OCI-M2 (cell line): Measurements from ENCODE around the gene FBXL16.

ENCODE experiments used
- DNase-seq: peaks from one replicate; lab custom pipeline; 2025; ENCODE audit not compliant: unreplicated experiment; lab: John Stamatoyannopoulos, UW

FBXL16 gene

DNA sequence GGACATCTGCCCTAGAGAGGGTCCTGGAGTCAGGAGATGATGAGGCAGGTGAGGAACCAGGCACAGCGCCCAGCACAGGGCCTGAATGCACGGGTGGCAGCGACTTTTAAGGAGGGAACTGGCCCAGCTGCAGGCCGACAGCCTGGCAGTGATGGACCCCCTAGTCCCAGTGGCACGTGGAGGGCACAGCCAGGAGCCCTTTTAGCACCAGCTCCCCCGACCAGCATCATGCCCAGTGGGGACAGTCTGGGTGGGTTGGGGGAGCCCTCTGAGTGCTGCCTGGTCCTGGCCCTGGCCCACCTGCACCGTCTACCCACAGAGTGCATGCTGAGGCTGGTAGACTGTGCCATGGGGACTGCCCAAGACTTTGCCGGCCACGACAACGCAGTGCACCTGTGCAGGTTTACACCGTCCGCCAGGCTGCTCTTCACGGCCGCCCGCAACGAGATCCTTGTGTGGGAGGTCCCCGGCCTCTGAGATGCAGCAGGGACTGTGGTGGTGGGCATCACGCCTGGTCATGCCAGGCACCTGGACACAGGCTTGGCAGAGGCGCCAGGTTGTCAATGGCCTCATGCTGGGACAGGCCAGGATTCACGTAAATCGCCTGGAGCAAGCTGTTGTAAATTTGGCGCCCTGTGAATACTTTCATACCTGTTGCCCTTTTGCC is 38.4 kb downstream of the FBXL16 start:
- DNase-seq: no peak

DNA sequence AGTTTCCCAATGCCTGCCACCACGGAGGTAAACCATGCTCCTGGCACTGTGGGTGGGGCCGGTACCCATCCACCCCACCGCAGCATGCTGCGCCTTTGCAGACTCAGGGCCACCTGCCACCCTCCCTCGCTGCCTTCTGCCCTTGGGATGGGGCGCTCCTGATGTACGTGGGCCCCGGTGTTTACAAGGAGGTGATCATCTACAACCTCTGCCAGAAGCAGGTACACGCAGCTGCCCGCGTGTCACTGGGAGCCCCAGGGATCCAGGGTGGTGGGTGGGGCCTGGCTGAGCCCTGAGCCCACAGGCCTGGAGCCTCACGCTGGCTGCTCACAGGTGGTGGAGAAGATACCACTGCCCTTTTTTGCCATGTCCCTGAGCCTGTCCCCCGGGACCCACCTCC is 39.0 kb downstream of the FBXL16 start:
- no peak for DNase-seq

DNA sequence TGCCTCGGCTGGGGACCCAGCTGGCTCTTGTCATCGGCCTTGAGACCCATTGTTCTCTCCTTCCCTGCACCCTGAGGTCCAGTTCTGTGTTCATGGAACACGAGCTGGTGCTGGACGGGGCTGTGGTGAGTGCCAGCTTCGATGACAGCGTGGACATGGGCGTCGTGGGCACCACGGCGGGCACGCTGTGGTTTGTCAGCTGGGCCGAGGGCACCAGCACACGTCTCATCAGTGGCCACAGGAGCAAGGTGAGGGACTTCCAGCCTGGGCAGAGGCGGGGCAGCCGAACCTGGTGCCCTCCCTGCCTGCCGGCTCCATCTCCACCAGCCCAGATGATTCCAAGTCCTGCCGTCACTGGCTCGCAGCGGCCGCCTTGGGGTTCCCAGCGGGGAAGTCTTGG is 43.0 kb downstream of the FBXL16 start:
- no peak for DNase-seq

DNA sequence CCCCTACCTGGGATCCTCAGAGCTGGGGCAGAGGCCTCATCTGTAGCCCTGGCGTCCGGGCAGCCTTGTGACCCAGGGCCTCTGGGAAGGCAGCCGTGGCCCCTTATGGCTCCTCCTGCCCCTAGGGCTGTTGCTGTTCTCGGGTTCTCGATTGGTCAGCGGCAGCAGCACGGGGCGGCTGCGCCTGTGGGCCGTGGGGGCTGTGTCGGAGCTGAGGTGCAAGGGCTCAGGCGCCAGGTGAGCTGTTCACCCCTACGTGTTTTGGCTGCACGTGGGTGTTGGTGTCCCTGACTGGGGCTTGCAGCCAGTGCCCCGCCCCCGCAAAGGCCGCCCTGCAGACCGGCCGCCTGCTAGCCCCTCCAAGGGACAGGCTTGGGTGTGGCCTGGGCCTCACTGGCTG is 43.5 kb downstream of the FBXL16 start:
- DNase-seq: no peak

DNA sequence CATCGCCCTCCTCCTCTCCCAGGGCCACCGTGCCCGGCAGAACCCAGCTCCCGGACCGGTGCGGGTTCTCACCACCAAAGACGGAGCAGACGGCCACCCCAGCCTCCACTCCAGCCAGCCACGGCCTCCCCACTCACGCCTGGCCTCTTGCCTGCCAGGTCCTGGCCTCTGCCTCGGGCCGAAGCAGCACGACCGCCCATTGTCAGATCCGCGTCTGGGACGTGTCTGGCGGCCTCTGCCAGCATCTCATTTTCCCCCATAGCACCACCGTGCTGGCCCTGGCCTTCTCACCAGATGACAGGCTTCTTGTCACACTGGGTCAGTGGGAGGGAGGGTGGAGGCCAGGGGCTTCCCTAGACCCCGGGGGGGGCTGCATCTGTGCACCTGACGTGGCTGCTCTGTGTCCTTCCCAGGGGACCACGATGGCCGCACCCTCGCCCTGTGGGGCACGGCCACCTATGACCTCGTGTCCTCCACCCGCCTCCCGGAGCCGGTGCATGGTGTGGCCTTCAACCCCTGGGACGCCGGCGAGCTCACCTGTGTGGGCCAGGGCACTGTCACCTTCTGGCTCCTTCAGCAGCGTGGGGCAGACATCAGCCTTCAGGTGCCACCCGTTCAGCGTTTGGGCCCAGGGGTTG is 44.3 kb downstream of the FBXL16 start:
- DNase-seq: no peak

DNA sequence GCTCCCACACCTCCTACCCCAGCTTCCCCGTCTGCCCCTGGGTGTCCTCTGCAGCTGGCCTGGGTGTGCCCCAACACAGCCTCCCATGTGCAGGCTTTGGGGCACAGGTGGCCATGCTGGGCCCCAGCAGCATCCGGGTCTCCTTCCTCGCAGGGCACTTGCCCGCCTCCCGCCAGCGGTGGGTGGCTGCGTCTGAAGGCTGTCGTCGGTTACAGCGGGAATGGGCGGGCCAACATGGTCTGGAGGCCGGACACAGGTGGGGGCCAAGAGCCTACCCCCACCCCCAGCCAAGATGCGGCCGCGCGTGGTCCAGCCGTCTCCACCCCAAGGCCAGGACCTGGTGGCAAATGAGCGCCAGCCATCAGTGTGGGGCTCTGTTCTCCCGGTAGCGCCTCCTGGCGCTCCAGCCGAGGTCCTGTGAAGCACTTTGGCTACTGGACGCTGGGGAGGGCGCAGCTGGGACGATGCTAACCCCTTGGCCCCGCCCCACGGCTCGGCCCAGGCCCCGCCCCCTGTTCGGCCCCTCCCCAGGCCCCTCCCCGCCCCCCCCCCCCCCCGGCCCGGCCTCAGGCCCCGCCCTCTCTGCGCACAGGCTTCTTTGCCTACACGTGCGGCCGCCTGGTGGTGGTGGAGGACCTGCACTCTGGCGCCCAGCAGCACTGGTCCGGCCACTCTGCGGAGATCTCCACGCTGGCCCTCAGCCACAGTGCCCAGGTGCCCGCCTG is 45.0 kb downstream of the FBXL16 start:
- DNase-seq: no peak

DNA sequence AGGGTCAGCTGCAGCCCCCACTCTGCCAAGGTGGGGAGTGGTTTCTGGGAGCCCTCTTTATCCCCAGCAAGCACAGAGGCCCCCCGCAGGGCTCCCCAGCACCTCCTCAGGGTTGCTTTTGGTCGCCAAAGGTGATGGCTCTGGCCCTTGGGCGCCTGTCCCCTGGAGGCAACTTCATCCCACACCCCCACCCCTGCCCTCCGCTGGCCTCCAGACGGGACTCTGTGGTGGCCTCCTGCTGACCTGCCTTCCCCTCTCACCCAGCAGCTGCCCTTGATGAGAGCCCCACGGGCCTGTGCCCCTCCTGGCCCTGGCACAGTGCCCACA is 45.5 kb downstream of the FBXL16 start:
- DNase-seq: no peak

DNA sequence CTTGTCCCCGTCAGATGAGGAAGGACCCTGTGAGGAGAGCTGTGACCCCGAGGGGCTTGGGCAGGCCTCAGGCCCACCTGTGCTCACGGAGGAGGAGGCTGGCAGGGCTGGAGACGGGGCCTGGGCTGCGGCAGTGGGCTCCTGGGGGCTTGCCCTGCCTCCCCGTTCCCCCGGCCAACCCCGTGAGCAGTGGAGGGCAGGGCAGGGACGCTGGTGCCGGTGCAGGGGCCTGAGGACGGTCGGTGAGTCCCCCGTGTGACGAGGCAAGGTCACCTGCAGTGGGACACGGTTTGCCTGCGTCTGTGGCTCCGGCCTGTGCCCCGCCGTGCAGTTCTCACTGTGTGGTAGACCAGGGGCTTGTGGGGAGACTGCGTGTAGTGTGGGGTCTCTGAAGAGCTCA is 46.0 kb downstream of the FBXL16 start:
- DNase-seq: no peak

DNA sequence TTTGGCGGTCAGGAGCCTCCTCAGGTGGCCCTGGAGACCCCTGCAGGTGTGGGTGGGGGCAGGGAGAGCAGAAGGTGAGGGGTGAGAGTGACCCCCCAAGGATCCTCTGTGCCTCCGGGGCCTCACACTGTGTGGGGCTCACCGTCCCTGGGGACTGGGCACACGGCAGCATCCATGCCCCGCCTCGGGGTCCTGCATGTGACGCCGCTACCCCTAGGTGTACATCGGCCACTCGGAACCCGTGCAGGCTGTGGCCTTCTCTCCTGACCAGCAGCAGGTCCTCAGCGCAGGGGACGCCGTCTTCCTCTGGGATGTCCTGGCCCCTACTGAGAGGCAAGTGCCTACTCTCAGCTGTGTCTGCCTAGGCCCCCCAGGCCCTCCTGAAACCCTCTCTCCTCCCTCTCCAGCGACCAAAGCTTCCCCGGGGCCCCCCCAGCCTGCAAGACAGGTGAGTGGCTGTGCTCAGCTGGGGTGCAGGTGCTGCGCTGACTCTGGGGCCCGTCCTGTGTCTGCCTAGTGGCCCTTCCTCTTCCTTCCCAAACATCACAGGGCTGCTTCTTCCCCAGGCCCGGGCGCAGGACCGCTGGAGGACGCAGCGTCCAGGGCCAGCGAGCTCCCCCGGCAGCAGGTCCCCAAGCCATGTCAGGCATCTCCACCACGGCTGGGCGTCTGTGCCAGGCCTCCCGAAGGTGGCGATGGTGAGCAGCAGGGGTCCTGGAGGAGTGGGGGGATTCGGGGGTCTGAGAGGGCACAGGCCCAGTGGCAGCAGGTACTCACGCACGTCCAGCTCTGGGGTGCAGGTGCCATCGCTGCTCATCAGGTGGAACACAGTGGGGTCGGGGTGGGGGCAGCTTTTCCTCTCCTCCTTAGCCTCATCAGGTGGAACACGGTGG is 46.7 kb downstream of the FBXL16 start:
- no peak for DNase-seq

DNA sequence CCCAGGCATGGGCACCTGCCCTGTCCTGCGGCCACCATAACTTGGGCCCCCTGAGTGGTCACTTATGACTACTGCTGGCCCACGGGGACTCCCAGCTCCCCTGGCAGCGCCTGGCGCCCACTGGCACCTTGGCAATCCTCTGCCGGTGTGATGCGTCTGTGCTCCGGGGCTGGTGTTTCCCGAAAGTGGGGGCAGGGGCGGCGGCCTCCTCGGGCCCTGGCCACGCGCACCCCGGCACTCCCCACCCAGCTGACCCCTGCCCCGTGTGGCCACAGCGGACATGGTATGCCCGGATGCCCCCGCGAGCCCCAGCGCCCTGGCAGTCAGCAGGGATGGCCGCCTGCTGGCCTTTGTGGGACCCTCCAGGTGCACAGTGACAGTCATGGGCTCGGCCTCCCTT is 48.1 kb downstream of the FBXL16 start:
- no peak for DNase-seq

DNA sequence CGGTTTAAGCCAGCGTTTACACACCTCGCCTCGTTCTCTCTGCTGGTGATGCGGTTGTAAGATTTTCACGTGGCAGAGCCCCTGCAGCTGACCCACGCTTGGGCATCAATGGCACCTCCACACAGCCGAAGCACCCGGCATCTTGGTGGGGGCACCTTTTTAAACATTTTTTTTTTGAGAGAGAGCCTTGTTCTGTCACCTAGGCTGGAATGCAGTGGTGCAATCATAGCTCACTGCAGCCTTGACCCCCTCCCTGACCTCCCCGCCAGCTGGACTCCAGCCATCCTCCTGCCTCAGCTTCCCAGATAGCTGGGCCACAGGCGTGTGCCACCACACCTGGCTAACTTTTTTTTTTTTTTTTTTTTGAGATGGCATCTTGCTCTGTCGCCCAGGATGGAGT is 51.6 kb downstream of the FBXL16 start:
- DNase-seq: no peak

DNA sequence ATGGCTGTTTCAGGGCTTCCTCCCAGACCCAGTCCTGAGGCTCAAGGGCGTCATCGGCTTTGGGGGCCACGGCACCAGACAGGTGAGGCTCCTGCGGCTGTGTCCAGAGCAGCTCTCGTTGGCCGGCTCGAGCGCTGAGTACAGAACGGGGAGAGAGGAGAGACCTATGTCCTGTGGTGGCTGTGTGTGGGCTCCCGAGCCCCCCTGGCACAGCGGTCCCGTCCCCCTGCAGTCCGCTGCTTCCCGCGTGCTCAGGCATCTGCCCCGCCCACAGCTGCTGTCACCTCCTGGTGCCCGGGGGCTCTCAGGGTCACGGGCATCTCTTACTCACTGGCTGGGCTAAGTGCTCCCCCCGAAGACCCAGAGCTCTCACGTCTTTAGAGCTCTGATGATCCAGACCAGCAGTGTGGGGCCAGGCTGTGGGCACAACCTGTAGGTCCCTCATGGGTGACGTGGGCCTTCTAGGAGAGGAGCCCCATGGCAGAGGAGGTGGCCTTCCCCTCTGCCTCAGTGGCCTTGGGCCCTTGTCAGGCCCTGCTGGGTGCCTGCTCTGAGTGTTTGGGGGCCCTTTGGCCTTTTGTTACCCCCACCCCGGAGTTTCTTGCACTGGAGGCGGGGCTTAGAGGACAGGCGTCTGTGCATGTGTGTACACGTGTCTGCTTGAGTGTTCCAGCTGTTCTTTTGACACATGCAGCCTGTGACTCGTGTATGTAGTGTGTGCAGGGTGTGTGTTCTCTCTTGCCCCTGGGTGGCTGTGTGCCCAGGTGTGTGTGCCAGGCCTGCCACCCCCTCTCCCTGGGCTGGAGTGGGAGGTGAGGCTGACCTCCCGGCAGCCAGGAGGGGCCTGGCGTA is 52.9 kb downstream of the FBXL16 start:
- DNase-seq: no peak

DNA sequence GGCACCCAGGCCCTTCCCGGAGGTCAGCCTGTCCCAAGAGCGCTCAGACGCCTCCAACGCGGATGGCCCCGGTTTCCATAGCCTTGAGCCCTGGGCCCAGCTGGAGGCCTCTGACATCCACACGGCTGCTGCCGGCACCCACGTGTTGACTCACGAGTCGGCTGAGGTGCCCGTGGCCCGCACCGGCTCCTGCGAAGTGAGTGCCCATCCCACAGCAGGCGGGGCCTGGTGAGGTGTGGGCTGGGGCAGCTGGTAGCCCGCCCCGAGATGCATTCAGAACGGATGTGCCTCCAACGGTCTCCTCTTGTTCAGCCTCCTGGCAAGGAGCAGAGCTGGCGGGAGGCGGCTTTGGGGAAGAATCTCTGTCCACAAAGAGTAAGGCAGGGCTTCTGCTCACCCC is 53.8 kb downstream of the FBXL16 start:
- no peak for DNase-seq

DNA sequence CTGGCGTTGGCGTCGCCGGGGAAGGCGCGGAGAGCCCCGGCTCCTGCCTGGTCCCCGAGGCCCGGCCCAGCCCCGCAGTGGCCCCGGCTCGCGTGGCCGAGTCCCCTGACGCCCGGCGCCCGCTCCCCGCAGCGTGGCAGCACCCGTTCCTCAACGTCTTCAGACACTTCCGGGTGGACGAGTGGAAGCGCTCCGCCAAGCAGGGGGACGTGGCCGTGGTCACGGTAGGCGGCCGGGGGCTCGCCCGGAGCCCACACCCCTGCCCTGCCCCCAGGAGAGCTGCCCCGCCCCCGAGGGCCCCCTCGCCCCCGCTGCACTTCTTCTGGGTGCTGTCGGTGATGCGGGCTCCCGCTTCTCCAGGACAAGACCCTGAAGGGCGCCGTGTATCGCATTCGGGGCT is 56.0 kb downstream of the FBXL16 start:
- no peak for DNase-seq

DNA sequence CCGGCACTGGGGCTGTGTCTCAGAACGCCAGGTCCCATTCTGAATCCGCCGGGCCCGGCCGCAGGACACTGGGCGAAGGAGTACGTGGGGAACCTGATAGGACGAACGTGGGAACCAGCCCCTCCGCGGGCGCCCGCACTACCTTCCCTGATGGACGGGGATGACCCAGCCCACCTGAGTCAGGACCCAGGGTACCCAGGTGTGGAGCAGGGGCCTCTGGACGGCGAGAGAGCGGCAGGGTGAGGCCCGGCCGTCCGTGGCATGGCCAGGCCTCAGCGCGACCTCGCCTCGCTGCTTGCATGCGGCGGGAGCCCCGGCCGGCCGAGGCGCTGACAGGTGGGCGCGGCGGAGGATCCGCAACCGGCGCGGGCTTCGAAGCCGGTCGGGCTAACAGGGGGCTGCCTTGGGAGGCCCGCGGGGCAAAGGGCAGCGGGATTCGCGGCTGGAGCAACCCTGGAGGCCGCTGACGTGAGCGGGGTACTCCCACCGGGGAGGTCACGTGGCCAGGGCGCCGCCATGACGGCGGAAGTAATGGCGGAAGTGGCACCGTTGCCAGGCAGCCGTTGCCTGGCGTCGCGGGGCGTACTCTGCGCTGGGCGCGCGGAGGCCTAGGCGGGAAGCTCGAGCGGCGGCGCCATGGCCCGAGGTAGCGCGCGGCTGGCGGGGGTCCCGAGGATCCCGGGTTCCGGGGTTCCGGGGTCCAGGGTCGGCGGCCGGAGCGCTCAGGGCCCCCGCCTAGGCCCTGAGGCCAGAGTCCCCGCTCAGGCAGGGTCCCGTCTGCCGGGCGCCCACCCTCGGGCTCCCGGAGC is 56.6 kb downstream of the FBXL16 start, which contains the start of gene WDR90:
Gene WDR90, plus strand, starts transcription at position 585 of the 809 bp plus-strand sequence. Its CDS starts 52 bp downstream, at position 637.
- DNase-seq: no peak

DNA sequence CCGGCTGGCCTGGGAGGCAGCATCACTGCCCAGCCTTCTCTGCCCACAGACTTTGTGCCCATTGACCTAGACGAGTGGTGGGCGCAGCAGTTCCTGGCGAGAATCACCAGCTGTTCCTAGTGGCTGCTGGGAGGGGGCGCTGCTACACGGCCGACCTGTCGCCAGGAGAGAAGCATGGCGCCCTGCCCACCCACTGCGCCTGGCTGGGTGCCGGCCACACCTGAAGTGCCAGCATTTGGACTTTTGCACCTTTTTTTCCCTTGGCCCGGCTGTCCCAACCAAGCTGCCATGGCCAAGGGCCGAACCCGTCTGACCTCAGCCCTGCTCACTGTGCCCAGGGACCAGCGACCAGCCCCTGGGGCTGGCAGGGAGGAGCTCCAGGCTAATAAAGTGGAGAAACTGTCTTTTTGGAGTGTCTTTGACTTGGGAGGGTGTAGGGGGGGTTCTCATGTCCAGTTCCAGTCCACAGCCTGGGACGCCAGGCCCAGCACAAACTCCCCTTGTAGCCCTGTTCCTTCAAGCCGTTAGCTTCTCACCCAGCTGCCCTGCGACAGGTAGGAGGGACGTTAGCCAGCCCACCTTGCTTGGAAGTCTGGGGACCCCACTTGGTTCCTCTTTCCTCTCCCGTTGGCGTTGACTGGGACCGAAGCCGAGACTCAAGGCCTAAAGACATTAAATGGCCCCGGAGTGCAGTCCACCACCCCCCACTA is 57.4 kb downstream of the FBXL16 start:
- DNase-seq: no peak

DNA sequence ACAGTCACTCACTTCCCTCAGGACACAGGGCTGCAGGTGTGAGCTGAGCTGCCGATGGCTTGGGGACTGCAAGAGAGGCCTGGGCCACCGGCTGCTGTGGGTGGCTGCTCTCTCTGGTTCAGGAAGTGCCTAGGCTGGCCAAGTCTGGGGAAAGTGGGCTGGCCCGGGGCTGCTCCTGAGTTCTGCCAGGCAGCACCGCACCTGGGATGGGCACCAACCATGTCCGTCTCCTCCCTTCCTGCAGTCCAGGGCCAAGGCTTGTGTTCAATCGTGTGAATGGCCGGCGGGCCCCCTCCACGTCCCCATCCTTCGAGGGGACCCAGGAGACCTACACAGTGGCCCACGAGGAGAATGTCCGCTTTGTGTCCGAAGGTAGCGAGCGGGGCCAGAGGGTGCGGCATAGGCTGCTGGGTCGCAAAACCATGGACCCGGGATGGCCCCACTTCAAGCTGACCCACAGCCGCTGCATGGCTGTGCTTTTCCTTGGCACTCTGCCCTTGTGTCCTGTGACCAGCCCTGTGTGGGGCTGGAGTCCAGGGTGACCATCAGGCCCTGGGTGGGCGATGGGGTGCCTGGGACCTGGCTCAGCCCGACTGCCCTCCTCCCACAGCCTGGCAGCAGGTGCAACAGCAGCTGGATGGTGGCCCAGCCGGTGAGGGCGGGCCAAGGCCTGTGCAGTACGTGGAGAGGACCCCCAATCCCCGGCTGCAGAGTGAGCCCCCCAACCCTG is 58.3 kb downstream of the FBXL16 start:
- DNase-seq: no peak

DNA sequence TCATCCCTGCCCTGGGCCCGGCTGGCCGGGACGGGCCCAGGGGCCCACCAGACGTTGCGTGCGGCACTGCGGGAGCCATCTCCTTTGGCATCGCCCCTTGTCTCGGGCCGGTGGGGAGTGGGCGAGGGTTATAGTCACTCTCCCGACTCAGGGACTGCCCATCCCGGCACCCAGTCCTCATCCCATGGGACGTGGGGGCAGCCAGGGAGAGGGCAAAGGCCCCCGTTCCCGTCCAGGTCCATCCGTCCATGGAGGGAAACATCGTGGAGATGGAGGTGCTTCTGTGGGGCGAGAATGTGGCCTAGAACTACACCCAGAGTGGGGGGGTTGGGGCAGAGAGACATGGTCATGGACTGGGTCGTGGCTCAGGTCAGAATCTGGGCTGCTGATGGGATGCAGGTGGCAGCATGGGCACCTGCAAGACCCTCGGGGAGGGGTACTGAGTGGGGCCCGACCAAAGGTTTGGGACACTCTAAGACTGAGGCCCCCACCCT is 58.9 kb downstream of the FBXL16 start:
- no peak for DNase-seq
